HEK293 (cell line): ENCODE measurements around the gene TSPYL4.
A peak's percentile ranks its signal among the peaks of the same experiment; 100 is the strongest.

Experiments used
- CTCF ChIA-PET: fragments of 350-600 bp; formaldehyde crosslinking; extraction: SDS; loops from one replicate; lab custom pipeline; 2021; ENCODE audit warnings: antibody characterized with exemption; lab: Yijun Ruan, JAX
- POLR2A ChIA-PET: fragments of 300-600 bp; formaldehyde crosslinking; extraction: SDS; loops from one replicate; lab custom pipeline; 2020; ENCODE audit warnings: antibody characterized with exemption, inconsistent platforms; lab: Yijun Ruan, JAX
- H3K27ac ChIP-seq: fragments of 200-500 bp; sonication (Bioruptor generic); 2 replicates; pipeline ENCODE4 v1.5.1; 2014; ENCODE audit warnings: low read depth, low read length, control low read depth, inconsistent platforms; ENCODE audit errors: extremely low read depth
- H3K36me3 ChIP-seq, 2 experiments: fragments of 200-500 bp in 1 of 2; sonication (Bioruptor generic) in 1 of 2; 1 replicate in 1 of 2; 2 replicates in 1 of 2; pipeline ENCODE4 v1.5.1; 2014 to 2017; ENCODE audit warnings: inconsistent platforms in 2 of 2, low read length in 2 of 2; ENCODE audit not compliant: control insufficient read depth in 2 of 2, insufficient read depth in 1 of 2
- H3K4me1 ChIP-seq: fragments of 200-500 bp; sonication (Bioruptor generic); 2 replicates; pipeline ENCODE4 v1.5.1; 2014; ENCODE audit warnings: mild to moderate bottlenecking, low read length, inconsistent platforms; ENCODE audit not compliant: control insufficient read depth, insufficient read depth
- H3K4me3 ChIP-seq: 2 replicates; pipeline ENCODE4 v1.5.1; 2011; ENCODE audit warnings: low read depth, mild to moderate bottlenecking, control low read depth, low read length, moderate library complexity
- H3K9me3 ChIP-seq: fragments of 200-500 bp; sonication (Bioruptor generic); 2 replicates; pipeline ENCODE4 v1.5.1; 2014; ENCODE audit warnings: low read depth, low read length, inconsistent platforms; ENCODE audit not compliant: control insufficient read depth, insufficient read depth
- KLF8 ChIP-seq: fragments of 450-650 bp; formaldehyde crosslinking; IDR thresholded peaks from 2 replicates; pipeline ENCODE4 v1.5.1; 2016; ENCODE audit warnings: missing biosample characterization, missing genetic modification characterization
- PRDM1 ChIP-seq: fragments of 450-650 bp; formaldehyde crosslinking; IDR thresholded peaks from 2 replicates; pipeline ENCODE4; 2016; ENCODE audit warnings: missing biosample characterization, missing genetic modification characterization
- SCRT2 ChIP-seq: fragments of 450-650 bp; formaldehyde crosslinking; IDR thresholded peaks from 2 replicates; pipeline ENCODE4 v1.5.1; 2016; ENCODE audit warnings: missing biosample characterization, missing genetic modification characterization
- ZBTB48 ChIP-seq: fragments of 450-650 bp; formaldehyde crosslinking; IDR thresholded peaks from 2 replicates; pipeline ENCODE4 v1.5.1; 2016; ENCODE audit warnings: missing biosample characterization, missing genetic modification characterization
- ZFP3 ChIP-seq: fragments of 450-650 bp; formaldehyde crosslinking; IDR thresholded peaks from 2 replicates; pipeline ENCODE4 v1.5.1; 2016; ENCODE audit warnings: low read depth, missing biosample characterization, missing genetic modification characterization
- ZNF132 ChIP-seq: fragments of 450-650 bp; formaldehyde crosslinking; IDR thresholded peaks from 2 replicates; pipeline ENCODE4 v1.5.1; 2017; ENCODE audit warnings: missing biosample characterization, missing genetic modification characterization, borderline replicate concordance
- ZNF214 ChIP-seq: fragments of 450-650 bp; formaldehyde crosslinking; IDR thresholded peaks from 2 replicates; pipeline ENCODE4 v1.5.1; 2017; ENCODE audit warnings: missing biosample characterization, mild to moderate bottlenecking, missing genetic modification characterization, borderline replicate concordance
- ZNF248 ChIP-seq: fragments of 450-650 bp; formaldehyde crosslinking; IDR thresholded peaks from 2 replicates; pipeline ENCODE4 v1.5.1; 2017; ENCODE audit warnings: missing biosample characterization, missing genetic modification characterization
- ZNF366 ChIP-seq: fragments of 450-650 bp; formaldehyde crosslinking; conservative IDR thresholded peaks from 2 replicates; pipeline ENCODE4 v1.5.1; 2016; ENCODE audit warnings: missing biosample characterization, missing genetic modification characterization
- ZNF426 ChIP-seq: fragments of 450-650 bp; formaldehyde crosslinking; IDR thresholded peaks from 2 replicates; pipeline ENCODE4 v1.5.1; 2017; ENCODE audit warnings: missing biosample characterization, missing genetic modification characterization, mild to moderate bottlenecking, inconsistent platforms, moderate library complexity
- ZNF521 ChIP-seq: fragments of 450-650 bp; formaldehyde crosslinking; IDR thresholded peaks from 2 replicates; pipeline ENCODE4 v1.5.1; 2017; ENCODE audit warnings: missing biosample characterization, mild to moderate bottlenecking, missing genetic modification characterization
- ZNF530 ChIP-seq: fragments of 450-650 bp; formaldehyde crosslinking; IDR thresholded peaks from 2 replicates; pipeline ENCODE4 v1.5.1; 2016; ENCODE audit warnings: low read depth, missing biosample characterization, missing genetic modification characterization
- ZNF558 ChIP-seq: fragments of 450-650 bp; formaldehyde crosslinking; IDR thresholded peaks from 2 replicates; pipeline ENCODE4 v1.5.1; 2016; ENCODE audit warnings: missing biosample characterization, missing genetic modification characterization
- ZNF596 ChIP-seq: fragments of 450-650 bp; IDR thresholded peaks from 2 replicates; pipeline ENCODE4 v1.5.0; 2018; ENCODE audit warnings: missing biosample characterization, mild to moderate bottlenecking, missing genetic modification characterization, moderate library complexity
- ZNF624 ChIP-seq: fragments of 450-650 bp; formaldehyde crosslinking; IDR thresholded peaks from 2 replicates; pipeline ENCODE4 v1.5.1; 2017; ENCODE audit warnings: missing biosample characterization, missing genetic modification characterization
- ZNF660 ChIP-seq: fragments of 450-650 bp; IDR thresholded peaks from 2 replicates; pipeline ENCODE4 v1.5.1; 2018; ENCODE audit warnings: missing biosample characterization, mild to moderate bottlenecking, missing genetic modification characterization
- ZSCAN30 ChIP-seq: fragments of 450-650 bp; IDR thresholded peaks from 2 replicates; pipeline ENCODE4 v1.5.1; 2018; ENCODE audit warnings: missing biosample characterization, mild to moderate bottlenecking, missing genetic modification characterization, moderate library complexity
- TF ChIP-seq, protein P1 (sequence below): fragments of 450-650 bp; formaldehyde crosslinking; IDR thresholded peaks from 2 replicates; pipeline ENCODE4 v1.5.1; 2016; ENCODE audit warnings: missing biosample characterization, missing genetic modification characterization
- TF ChIP-seq, protein P2 (sequence below): fragments of 450-650 bp; formaldehyde crosslinking; IDR thresholded peaks from 2 replicates; pipeline ENCODE4 v1.5.1; 2017; ENCODE audit warnings: missing biosample characterization, missing genetic modification characterization
- TF ChIP-seq, protein P3 (sequence below): fragments of 450-650 bp; formaldehyde crosslinking; IDR thresholded peaks from 2 replicates; pipeline ENCODE4 v1.5.1; 2016; ENCODE audit warnings: missing biosample characterization, missing genetic modification characterization

TSPYL4 gene

DNA sequence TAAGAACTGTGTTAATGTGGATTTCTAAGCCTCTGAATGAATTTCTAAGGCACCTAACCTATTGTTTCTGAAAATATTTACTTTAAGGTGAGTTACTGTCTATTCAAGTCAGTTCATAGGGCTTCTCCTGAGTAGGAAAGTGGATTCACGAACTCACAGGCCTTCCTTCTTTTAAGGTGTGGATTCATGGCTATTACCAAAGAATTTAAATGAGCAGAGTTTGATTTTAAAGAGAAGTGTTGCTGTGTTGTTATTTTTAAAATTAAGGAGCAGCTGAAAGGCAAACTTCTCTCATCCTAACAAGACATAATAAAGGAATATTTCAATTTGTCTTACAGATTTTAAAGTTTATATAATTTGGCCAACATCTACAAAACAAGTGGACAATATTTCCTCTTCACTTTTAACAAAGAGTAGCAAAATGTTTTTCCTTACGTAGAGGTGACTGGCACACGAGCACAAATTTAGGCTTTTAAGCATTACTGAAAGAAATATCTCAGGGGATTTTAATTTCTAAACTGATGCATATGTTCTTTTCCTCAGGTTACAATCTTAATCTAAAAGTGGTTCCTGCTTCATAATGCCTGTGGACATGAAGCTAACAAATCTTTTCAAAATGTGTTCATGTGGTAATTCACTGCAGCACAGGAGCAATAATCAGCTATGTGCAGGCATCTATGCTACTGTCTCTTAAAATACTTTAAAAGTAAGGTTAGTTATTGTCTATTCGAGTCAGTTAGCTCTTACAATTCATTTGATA, 602 bp upstream of the TSPYL4 start:
- ChIA-PET POLR2A (interaction anchor here (0.7 to 3.2 kb wide), 9 partner anchors 10 to 317 kb away, joined by 3 to 16 read pairs (median 4); partner anchors contain the start of genes RWDD1 and TSPYL1), CTCF (interaction anchor here (0.7 to 2.6 kb wide), 6 partner anchors 13 to 277 kb away, joined by 3 to 17 read pairs (median 4); no protein-coding TSS in a partner anchor)
- TF ChIP-seq KLF8 (tag by site-specific recombination) (0 out of 2 replicates have a peak, but pooled peaks have one; percentile 1), ZBTB48 (tag by site-specific recombination) (no peak), ZNF558 (tag by site-specific recombination) (0 out of 2 replicates have a peak, but pooled peaks have one; percentile 25), ZNF530 (tag by site-specific recombination) (no peak), ZNF596 (tag by site-specific recombination) (no peak), ZNF521 (no peak), ZNF426 (tag by site-specific recombination) (0 out of 2 replicates have a peak, but pooled peaks have one; percentile 4), ZNF366 (peak; percentile 10; the same call in 1 of the 2 replicates), ZNF248 (no peak), ZFP3 (tag by site-specific recombination) (no peak), SCRT2 (tag by site-specific recombination) (no peak), ZNF660 (tag by site-specific recombination) (peak; percentile 51; the same call in 1 of the 2 replicates), PRDM1 (tag by site-specific recombination) (0 out of 2 replicates have a peak, but pooled peaks have one; percentile 3), ZSCAN30 (tag by site-specific recombination) (peak; percentile 7; the same call in 1 of the 2 replicates)
- TF ChIP-seq, protein P1, sequence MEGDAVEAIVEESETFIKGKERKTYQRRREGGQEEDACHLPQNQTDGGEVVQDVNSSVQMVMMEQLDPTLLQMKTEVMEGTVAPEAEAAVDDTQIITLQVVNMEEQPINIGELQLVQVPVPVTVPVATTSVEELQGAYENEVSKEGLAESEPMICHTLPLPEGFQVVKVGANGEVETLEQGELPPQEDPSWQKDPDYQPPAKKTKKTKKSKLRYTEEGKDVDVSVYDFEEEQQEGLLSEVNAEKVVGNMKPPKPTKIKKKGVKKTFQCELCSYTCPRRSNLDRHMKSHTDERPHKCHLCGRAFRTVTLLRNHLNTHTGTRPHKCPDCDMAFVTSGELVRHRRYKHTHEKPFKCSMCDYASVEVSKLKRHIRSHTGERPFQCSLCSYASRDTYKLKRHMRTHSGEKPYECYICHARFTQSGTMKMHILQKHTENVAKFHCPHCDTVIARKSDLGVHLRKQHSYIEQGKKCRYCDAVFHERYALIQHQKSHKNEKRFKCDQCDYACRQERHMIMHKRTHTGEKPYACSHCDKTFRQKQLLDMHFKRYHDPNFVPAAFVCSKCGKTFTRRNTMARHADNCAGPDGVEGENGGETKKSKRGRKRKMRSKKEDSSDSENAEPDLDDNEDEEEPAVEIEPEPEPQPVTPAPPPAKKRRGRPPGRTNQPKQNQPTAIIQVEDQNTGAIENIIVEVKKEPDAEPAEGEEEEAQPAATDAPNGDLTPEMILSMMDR (tag by site-specific recombination): no peak
- TF ChIP-seq, protein P2, sequence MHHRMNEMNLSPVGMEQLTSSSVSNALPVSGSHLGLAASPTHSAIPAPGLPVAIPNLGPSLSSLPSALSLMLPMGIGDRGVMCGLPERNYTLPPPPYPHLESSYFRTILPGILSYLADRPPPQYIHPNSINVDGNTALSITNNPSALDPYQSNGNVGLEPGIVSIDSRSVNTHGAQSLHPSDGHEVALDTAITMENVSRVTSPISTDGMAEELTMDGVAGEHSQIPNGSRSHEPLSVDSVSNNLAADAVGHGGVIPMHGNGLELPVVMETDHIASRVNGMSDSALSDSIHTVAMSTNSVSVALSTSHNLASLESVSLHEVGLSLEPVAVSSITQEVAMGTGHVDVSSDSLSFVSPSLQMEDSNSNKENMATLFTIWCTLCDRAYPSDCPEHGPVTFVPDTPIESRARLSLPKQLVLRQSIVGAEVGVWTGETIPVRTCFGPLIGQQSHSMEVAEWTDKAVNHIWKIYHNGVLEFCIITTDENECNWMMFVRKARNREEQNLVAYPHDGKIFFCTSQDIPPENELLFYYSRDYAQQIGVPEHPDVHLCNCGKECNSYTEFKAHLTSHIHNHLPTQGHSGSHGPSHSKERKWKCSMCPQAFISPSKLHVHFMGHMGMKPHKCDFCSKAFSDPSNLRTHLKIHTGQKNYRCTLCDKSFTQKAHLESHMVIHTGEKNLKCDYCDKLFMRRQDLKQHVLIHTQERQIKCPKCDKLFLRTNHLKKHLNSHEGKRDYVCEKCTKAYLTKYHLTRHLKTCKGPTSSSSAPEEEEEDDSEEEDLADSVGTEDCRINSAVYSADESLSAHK (tag by site-specific recombination): no peak
- TF ChIP-seq, protein P3, sequence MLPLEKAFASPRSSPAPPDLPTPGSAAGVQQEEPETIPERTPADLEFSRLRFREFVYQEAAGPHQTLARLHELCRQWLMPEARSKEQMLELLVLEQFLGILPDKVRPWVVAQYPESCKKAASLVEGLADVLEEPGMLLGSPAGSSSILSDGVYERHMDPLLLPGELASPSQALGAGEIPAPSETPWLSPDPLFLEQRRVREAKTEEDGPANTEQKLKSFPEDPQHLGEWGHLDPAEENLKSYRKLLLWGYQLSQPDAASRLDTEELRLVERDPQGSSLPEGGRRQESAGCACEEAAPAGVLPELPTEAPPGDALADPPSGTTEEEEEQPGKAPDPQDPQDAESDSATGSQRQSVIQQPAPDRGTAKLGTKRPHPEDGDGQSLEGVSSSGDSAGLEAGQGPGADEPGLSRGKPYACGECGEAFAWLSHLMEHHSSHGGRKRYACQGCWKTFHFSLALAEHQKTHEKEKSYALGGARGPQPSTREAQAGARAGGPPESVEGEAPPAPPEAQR (tag by site-specific recombination): no peak
- peak overlapping the region; percentile 88 for H3K4me3 ChIP-seq
- peak overlapping the region; percentile 69 for H3K27ac ChIP-seq
- H3K4me1 ChIP-seq: peaks cover 11% of the 10 kb centered on the region; the same call in 1 of the 2 replicates
- no peaks in the 10 kb centered on the region for H3K9me3 ChIP-seq
- peaks cover 0 to 26% of the 10 kb centered on the region in 2 experiments; a peak in 1 of 3 replicates for H3K36me3 ChIP-seq

DNA sequence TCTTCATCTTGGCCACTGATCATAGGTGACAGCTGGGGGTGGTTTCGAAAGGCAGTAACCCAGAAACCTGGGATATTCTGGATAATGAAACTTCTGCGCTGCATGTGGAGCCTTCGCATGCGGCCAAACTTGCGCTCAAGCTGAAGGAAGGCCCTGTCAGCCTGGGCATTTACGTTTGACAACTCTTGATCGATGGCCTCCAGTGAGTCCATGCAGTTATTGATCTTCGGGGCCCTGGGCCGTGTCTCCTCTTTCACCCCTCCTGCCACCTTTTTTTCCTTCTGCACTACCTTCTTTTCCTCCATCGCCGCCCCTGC, 729 bp downstream of the TSPYL4 start:
- POLR2A ChIA-PET: interaction anchor here (1.2 to 3.2 kb wide), 4 partner anchors 10 to 318 kb away, joined by 3 to 16 read pairs (median 5); partner anchors contain the start of genes RWDD1 and TSPYL1

More for the DNA sequence above, 729 bp downstream of the TSPYL4 start:
- no peaks in the 10 kb centered on the region for H3K9me3 ChIP-seq
- H3K27ac ChIP-seq: peak overlapping the region; percentile 69; the same call in 1 of the 2 replicates
- TF ChIP-seq ZNF214 (tag by site-specific recombination): no peak
- no peak for TF ChIP-seq ZNF624 (tag by site-specific recombination)
- TF ChIP-seq ZNF132: no peak
- peak; percentile 28 for TF ChIP-seq ZNF366
- CTCF ChIA-PET: interaction anchor here (1.1 to 2.6 kb wide), 2 partner anchors 10 to 16 kb away, joined by 3 to 17 read pairs; no protein-coding TSS in a partner anchor
- peak overlapping the region; percentile 88 for H3K4me3 ChIP-seq
- H3K4me1 ChIP-seq: peaks cover 11% of the 10 kb centered on the region; the same call in 1 of the 2 replicates
- peaks cover 0 to 15% of the 10 kb centered on the region in 2 experiments; a peak in 1 of 3 replicates for H3K36me3 ChIP-seq
